Measurements from ENCODE around the gene GFRA1. TPM values are rescaled to one million over a fixed set of nuclear protein-coding genes. Genes with fewer than 3 reads are reported as not detected.

GFRA1 gene
- total and polyA plus RNA-seq, 2 donors (not counting 1 experiment from before 2014, with no cell fraction given), result not detected

- Histone ChIP-seq H3K9me3 (ENCODE audit: control extremely low read depth in 1 of 3, control insufficient read depth in 2 of 3, insufficient read depth in 1 of 3, low read length in 2 of 3) (peaks cover 0 to 7% (median 0%) of the 10 kb centered on the region in 3 donors), H2AFZ (ENCODE audit: insufficient read depth, low read depth, low read length, poor library complexity, severe bottlenecking) (no peak overlapping the region), H3K27me3 (replicated peaks in 1 of 4; ENCODE audit: control extremely low read depth in 1 of 4, control insufficient read depth in 3 of 4, insufficient read depth in 4 of 4, low read length in 3 of 4) (no peaks in the 10 kb centered on the region), H3K4me3 (ENCODE audit: control extremely low read depth in 1 of 5, extremely low read depth in 1 of 5, insufficient read depth in 1 of 5, low read depth in 2 of 5, low read length in 4 of 5) (no peak overlapping the region), H3K27ac (ENCODE audit: low read length in 2 of 2) (no peak overlapping the region), H4K20me1 (ENCODE audit: control insufficient read depth, insufficient read depth, low read length, poor library complexity, severe bottlenecking) (no peaks in the 10 kb centered on the region), H3K79me2 (ENCODE audit: control insufficient read depth, insufficient read depth, low read length) (no peaks in the 10 kb centered on the region), H3K9ac (ENCODE audit: low read length) (no peak overlapping the region), H3K4me2 (replicated peaks; ENCODE audit: low read depth, low read length, poor library complexity, severe bottlenecking) (no peak overlapping the region), H3K4me1 (ENCODE audit: control insufficient read depth in 2 of 2, insufficient read depth in 2 of 2, low read length in 2 of 2) (no peaks in the 10 kb centered on the region), H3K36me3 (replicated peaks in 1 of 2; ENCODE audit: control extremely low read depth in 1 of 2, control insufficient read depth in 1 of 2, extremely low read depth in 1 of 2, insufficient read depth in 2 of 2, low read length in 1 of 2) (no peaks in the 10 kb centered on the region)
- TF ChIP-seq EZH2 (IDR thresholded peaks at IDR 0.05; ENCODE audit: borderline replicate concordance, insufficient read depth, low read depth, low read length, poor library complexity, severe bottlenecking) (no peak), CTCF (IDR thresholded peaks at IDR 0.05) (no peak)
- WGBS (ENCODE audit: insufficient coverage), result 100% methylated on average over 2 of the region's 2 CpGs
- DNase-seq, result no peak
- CTCF ChIA-PET, result no interaction called here
- Mint-ChIP-seq H3K27me3 (no peaks in the 10 kb centered on the region), H3K9me3 (ENCODE audit: insufficient read depth) (no peaks in the 10 kb centered on the region), H3K4me1 (no peaks in the 10 kb centered on the region), H3K27ac (no peak overlapping the region), H3K4me3 (no peak overlapping the region)
- intact Hi-C loops (cut with micrococcal nuclease), result no loop called here
- ATAC-seq (ENCODE audit: low read depth), result no peak
- POLR2A ChIA-PET, result no interaction called here
Measured at GRCh38 chr10:116182426-116182825, 90.6 kb downstream of the GFRA1 start.

- H3K4me3 Mint-ChIP-seq, result no peak overlapping the region
- no peak overlapping the region for H3K27ac Mint-ChIP-seq
- H2AFZ ChIP-seq (ENCODE audit: insufficient read depth, low read depth, low read length, poor library complexity, severe bottlenecking), result no peak overlapping the region
- ChIA-PET CTCF (no interaction called here), POLR2A (no interaction called here)
- H3K4me1 ChIP-seq (ENCODE audit: control insufficient read depth in 2 of 2, insufficient read depth in 2 of 2, low read length in 2 of 2), result no peaks in the 10 kb centered on the region
- DNase-seq (no peak), ATAC-seq (ENCODE audit: low read depth) (no peak)
- no peaks in the 10 kb centered on the region for H3K4me1 Mint-ChIP-seq
- H3K79me2 ChIP-seq (ENCODE audit: control insufficient read depth, insufficient read depth, low read length), result no peaks in the 10 kb centered on the region
- no peak overlapping the region for H3K27ac ChIP-seq (ENCODE audit: low read length in 2 of 2)
- H4K20me1 ChIP-seq (ENCODE audit: control insufficient read depth, insufficient read depth, low read length, poor library complexity, severe bottlenecking), result no peaks in the 10 kb centered on the region
- TF ChIP-seq CTCF (IDR thresholded peaks at IDR 0.05), result no peak
- TF ChIP-seq EZH2 (IDR thresholded peaks at IDR 0.05; ENCODE audit: borderline replicate concordance, insufficient read depth, low read depth, low read length, poor library complexity, severe bottlenecking), result no peak
- H3K4me2 ChIP-seq (replicated peaks; ENCODE audit: low read depth, low read length, poor library complexity, severe bottlenecking), result no peak overlapping the region
- H3K4me3 ChIP-seq (ENCODE audit: control extremely low read depth in 1 of 5, extremely low read depth in 1 of 5, insufficient read depth in 1 of 5, low read depth in 2 of 5, low read length in 4 of 5), result no peak overlapping the region
- intact Hi-C loops (cut with micrococcal nuclease), result no loop called here
- H3K36me3 ChIP-seq (replicated peaks in 1 of 2; ENCODE audit: control extremely low read depth in 1 of 2, control insufficient read depth in 1 of 2, extremely low read depth in 1 of 2, insufficient read depth in 2 of 2, low read length in 1 of 2), result no peaks in the 10 kb centered on the region
- H3K27me3 Mint-ChIP-seq, result no peaks in the 10 kb centered on the region
- H3K9me3 ChIP-seq (ENCODE audit: control extremely low read depth in 1 of 3, control insufficient read depth in 2 of 3, insufficient read depth in 1 of 3, low read length in 2 of 3), result peaks cover 0 to 4% (median 0%) of the 10 kb centered on the region in 3 donors
- no peaks in the 10 kb centered on the region for H3K27me3 ChIP-seq (replicated peaks in 1 of 4; ENCODE audit: control extremely low read depth in 1 of 4, control insufficient read depth in 3 of 4, insufficient read depth in 4 of 4, low read length in 3 of 4)
- WGBS (ENCODE audit: insufficient coverage), result 83% methylated on average over 3 of the region's 9 CpGs
- H3K9ac ChIP-seq (ENCODE audit: low read length), result no peak overlapping the region
- no peaks in the 10 kb centered on the region for H3K9me3 Mint-ChIP-seq (ENCODE audit: insufficient read depth)
Measured at GRCh38 chr10:116178086-116178605, 94.9 kb downstream of the GFRA1 start.

Data from B cell (primary cell).